GM21825 (cell line): Measurements from ENCODE around the gene RAP2B.
"Not testable (repeated sequence)": the region's sequence is repeated elsewhere in the genome, so short reads cannot be mapped to it uniquely, and the experiment has no call there.

Source experiments
- ATAC-seq: cut with Tn5 transposase; IDR thresholded peaks from one replicate; pipeline ENCODE4 v1.9.1; 2021; ENCODE audit warnings: mild to moderate bottlenecking, moderate library complexity; ENCODE audit not compliant: unreplicated experiment

RAP2B gene

GRCh38 chr3:153161714-153162512, at the start of gene RAP2B:
Gene RAP2B (plus strand): TSS chr3:153162226. CDS start chr3:153162694, 468 bp downstream.
- peak; percentile 48 for ATAC-seq

- no peak for ATAC-seq
Measured at GRCh38 chr3:153113541-153113940, 48.5 kb upstream of the RAP2B start.

DNA sequence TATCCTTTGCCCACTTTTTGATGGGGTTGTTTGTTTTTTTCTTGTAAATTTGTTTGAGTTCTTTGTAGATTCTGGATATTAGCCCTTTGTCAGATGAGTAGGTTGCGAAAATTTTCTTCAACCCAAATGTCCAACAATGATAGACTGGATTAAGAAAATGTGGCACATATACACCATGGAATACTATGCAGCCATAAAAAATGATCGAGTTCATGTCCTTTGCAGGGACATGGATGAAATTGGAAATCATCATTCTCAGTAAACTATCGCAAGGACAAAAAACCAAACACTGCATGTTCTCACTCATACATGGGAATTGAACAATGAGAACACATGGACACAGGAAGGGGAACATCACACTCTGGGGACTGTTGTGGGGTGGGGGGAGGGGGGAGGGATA, 47.8 kb upstream of the RAP2B start:
- ATAC-seq = not testable (repeated sequence)

GRCh38 chr3:153115326-153115725, 46.7 kb upstream of the RAP2B start:
- ATAC-seq = no peak

GRCh38 chr3:153127788-153128187, 34.2 kb upstream of the RAP2B start:
- ATAC-seq = no peak

GRCh38 chr3:153129426-153129825, 32.6 kb upstream of the RAP2B start:
- no peak for ATAC-seq

- no peak for ATAC-seq
Measured at GRCh38 chr3:153129866-153130265, 32.2 kb upstream of the RAP2B start.

GRCh38 chr3:153130312-153130977, 31.6 kb upstream of the RAP2B start:
- ATAC-seq = peak; percentile 95

- ATAC-seq = no peak
Measured at GRCh38 chr3:153137626-153138025, 24.4 kb upstream of the RAP2B start.

- ATAC-seq = peak; percentile 82
Measured at GRCh38 chr3:153138276-153139210, 23.5 kb upstream of the RAP2B start.

- no peak for ATAC-seq
Measured at GRCh38 chr3:153142961-153143360, 19.1 kb upstream of the RAP2B start.

DNA sequence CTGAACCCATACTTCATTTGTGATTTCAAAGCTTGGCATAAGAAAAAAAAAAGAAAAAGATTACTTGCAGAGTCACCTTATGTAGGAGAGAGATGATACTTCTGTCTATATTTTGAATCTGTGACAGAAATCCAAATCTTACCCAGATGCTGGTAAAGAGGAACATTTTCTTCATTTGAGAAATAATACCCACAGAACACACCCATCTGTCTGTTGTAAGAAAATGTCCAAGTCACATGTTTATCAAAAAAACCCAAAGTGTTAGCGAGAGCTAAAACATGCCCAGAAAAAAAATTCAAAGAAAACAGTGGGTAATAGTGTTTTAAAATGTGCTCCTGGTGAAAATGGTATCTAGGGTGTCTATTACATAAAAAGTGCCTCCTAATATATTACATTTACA, 18.0 kb upstream of the RAP2B start:
- no peak for ATAC-seq

GRCh38 chr3:153144779-153145178, 17.2 kb upstream of the RAP2B start:
- no peak for ATAC-seq

DNA sequence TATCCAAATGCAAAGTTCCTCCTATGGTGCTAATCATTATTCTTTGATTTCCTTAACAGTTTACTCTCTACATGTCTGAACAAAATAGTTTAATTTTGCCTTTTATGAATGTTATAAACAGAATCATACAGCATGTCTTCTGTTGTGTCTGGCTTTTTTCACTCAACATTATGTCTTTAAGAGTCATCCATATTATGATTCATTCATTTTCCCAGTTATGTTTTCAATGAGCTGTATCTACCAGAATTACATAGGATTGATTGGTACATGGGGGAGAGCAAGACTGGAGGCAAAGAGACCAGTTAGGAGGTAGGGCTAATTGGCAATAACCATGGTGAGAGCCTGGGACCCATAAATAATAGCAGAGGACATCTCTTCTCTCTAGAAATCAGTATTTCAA, 16.6 kb upstream of the RAP2B start:
- no peak for ATAC-seq

- ATAC-seq = no peak
Measured at GRCh38 chr3:153146191-153147053, 15.6 kb upstream of the RAP2B start.

- ATAC-seq = no peak
Measured at GRCh38 chr3:153150991-153151390, 11.0 kb upstream of the RAP2B start.

DNA sequence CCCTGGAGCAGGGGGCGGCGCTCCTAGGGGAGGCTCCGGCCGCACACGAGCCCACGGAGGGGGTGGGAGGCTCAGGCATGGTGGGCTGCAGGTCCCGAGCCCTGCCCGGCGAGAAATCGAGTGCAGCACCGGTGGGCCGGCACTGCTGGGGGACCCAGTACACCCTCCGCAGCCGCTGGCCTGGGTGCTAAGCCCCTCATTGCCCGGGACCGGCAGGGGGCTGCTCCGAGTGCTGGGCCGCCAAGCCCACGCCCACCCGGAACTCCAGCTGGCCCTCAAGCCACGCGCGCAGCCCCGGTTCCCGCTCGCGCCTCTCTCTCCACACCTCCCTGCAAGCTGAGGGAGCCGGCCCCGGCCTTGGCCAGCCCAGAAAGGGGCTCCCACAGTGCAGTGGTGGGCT, 6.2 kb upstream of the RAP2B start:
- ATAC-seq = not testable (repeated sequence)

DNA sequence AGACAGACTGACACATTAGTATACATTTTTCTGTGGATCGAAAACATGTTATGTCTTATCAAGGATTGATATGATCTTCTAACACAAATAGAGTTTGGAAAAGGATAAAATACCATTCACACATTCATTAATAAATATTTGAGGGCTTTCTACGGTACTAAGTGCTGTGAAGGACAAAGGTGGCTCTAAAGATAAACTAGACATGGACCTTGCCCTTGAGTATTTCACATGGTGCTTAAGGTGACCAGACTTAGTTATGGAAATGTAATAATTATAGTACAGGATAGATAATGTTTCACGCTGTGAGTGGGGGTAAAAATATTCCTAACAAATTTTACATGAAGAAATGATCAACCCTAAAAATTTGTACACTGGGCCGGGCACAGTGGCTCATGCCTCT, 3.8 kb upstream of the RAP2B start:
- no peak for ATAC-seq

DNA sequence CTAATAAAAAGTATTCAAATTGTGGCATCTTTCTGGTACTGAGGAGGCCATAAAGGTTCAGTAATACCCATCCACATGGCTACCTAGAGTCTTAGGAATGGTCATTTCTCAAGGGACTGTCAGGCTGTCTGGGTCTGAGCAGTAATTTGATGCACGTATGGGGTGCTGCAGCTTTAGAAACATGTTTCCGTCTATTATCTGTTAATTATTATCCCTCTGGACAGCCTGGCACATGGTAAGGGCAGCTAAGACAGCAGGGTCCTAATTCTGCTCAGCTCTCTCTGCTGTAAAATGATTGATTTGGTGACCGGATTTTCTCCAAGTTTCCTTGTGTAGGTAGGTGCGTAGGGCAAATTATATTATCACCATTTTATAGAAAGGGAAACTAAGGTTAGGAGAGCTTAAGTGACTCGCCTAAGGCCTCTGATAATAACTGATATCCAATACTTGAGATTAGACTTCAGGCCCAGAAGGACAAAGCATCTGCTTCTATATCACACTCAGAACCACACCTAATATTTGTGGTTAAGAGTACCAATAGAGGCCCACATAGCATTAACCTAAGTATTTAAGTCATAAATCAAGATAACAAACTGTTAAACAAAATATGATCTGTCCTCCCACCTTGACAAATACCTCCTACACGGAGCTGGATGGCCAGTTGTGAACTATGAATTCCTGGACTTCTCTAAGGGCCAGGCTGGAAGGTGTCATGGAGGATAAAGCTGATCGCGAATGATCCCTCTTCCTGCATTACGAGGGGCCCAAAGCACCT, 2.9 kb upstream of the RAP2B start:
- ATAC-seq = no peak
